ENCODE data around the gene PFKL. TPM values are rescaled to one million over a fixed set of nuclear protein-coding genes. Genes with fewer than 3 reads are reported as not detected.
"Not testable (repeated sequence)": the region's sequence is repeated elsewhere in the genome, so short reads cannot be mapped to it uniquely, and the experiment has no call there.

PFKL gene
- polyA plus RNA-seq, 2 donors, result 85.7 to 96.4 TPM

- no peaks in the 10 kb centered on the region for H3K4me1 ChIP-seq (ENCODE audit: control insufficient read depth in 2 of 2, insufficient read depth in 2 of 2, low read length in 1 of 2)
- H3K4me3 ChIP-seq (ENCODE audit: low read depth in 1 of 2, low read length in 2 of 2), result no peak overlapping the region
- H3K9me3 ChIP-seq (ENCODE audit: control insufficient read depth in 2 of 2, insufficient read depth in 1 of 2, low read depth in 1 of 2, low read length in 1 of 2), result no peaks in the 10 kb centered on the region
- H3K27me3 ChIP-seq (ENCODE audit: control insufficient read depth in 1 of 2, insufficient read depth in 2 of 2, low read length in 2 of 2), result no peaks in the 10 kb centered on the region
- H3K36me3 ChIP-seq (ENCODE audit: control insufficient read depth in 2 of 2, insufficient read depth in 2 of 2, low read length in 1 of 2), result no peaks in the 10 kb centered on the region
- H3K27ac ChIP-seq (ENCODE audit: low read depth in 2 of 2, low read length in 1 of 2), result no peak overlapping the region
- 67 to 68% methylated on average over 5 of the region's 5 CpGs for WGBS, 2 donors
Observed at GRCh38 chr21:44275041-44275440, 24.8 kb upstream of the PFKL start.

GRCh38 chr21:44279354-44280260, 20.2 kb upstream of the PFKL start:
- Histone ChIP-seq H3K36me3 (ENCODE audit: control insufficient read depth in 2 of 2, insufficient read depth in 2 of 2, low read length in 1 of 2) (no peaks in the 10 kb centered on the region), H3K4me1 (ENCODE audit: control insufficient read depth in 2 of 2, insufficient read depth in 2 of 2, low read length in 1 of 2) (no peaks in the 10 kb centered on the region), H3K27ac (ENCODE audit: low read depth in 2 of 2, low read length in 1 of 2) (no peak overlapping the region), H3K9me3 (ENCODE audit: control insufficient read depth in 2 of 2, insufficient read depth in 1 of 2, low read depth in 1 of 2, low read length in 1 of 2) (no peaks in the 10 kb centered on the region), H3K27me3 (ENCODE audit: control insufficient read depth in 1 of 2, insufficient read depth in 2 of 2, low read length in 2 of 2) (no peaks in the 10 kb centered on the region), H3K4me3 (ENCODE audit: low read depth in 1 of 2, low read length in 2 of 2) (no peak overlapping the region)
- WGBS, 2 donors, result 83 to 85% methylated on average over 19 of the region's 19 CpGs

GRCh38 chr21:44281801-44282200, 18.1 kb upstream of the PFKL start:
- H3K4me3 ChIP-seq (ENCODE audit: low read depth in 1 of 2, low read length in 2 of 2), result no peak overlapping the region
- WGBS, 2 donors, result 92 to 94% methylated on average over 9 of the region's 9 CpGs
- no peaks in the 10 kb centered on the region for H3K27me3 ChIP-seq (ENCODE audit: control insufficient read depth in 1 of 2, insufficient read depth in 2 of 2, low read length in 2 of 2)
- H3K36me3 ChIP-seq (ENCODE audit: control insufficient read depth in 2 of 2, insufficient read depth in 2 of 2, low read length in 1 of 2), result no peaks in the 10 kb centered on the region
- H3K4me1 ChIP-seq (ENCODE audit: control insufficient read depth in 2 of 2, insufficient read depth in 2 of 2, low read length in 1 of 2), result peaks cover 0 to 5% of the 10 kb centered on the region in 2 donors
- H3K9me3 ChIP-seq (ENCODE audit: control insufficient read depth in 2 of 2, insufficient read depth in 1 of 2, low read depth in 1 of 2, low read length in 1 of 2), result no peaks in the 10 kb centered on the region
- no peak overlapping the region for H3K27ac ChIP-seq (ENCODE audit: low read depth in 2 of 2, low read length in 1 of 2)

GRCh38 chr21:44282370-44282769, 17.5 kb upstream of the PFKL start:
- Histone ChIP-seq H3K27ac (ENCODE audit: low read depth in 2 of 2, low read length in 1 of 2) (no peak overlapping the region), H3K4me3 (ENCODE audit: low read depth in 1 of 2, low read length in 2 of 2) (no peak overlapping the region), H3K4me1 (ENCODE audit: control insufficient read depth in 2 of 2, insufficient read depth in 2 of 2, low read length in 1 of 2) (peaks cover 0 to 5% of the 10 kb centered on the region in 2 donors), H3K9me3 (ENCODE audit: control insufficient read depth in 2 of 2, insufficient read depth in 1 of 2, low read depth in 1 of 2, low read length in 1 of 2) (no peaks in the 10 kb centered on the region), H3K36me3 (ENCODE audit: control insufficient read depth in 2 of 2, insufficient read depth in 2 of 2, low read length in 1 of 2) (no peaks in the 10 kb centered on the region), H3K27me3 (ENCODE audit: control insufficient read depth in 1 of 2, insufficient read depth in 2 of 2, low read length in 2 of 2) (no peaks in the 10 kb centered on the region)
- 88 to 90% methylated on average over 9 of the region's 9 CpGs for WGBS, 2 donors

- H3K4me1 ChIP-seq (ENCODE audit: control insufficient read depth in 2 of 2, insufficient read depth in 2 of 2, low read length in 1 of 2); H3K4me3 ChIP-seq (ENCODE audit: low read depth in 1 of 2, low read length in 2 of 2); H3K36me3 ChIP-seq (ENCODE audit: control insufficient read depth in 2 of 2, insufficient read depth in 2 of 2, low read length in 1 of 2); H3K27me3 ChIP-seq (ENCODE audit: control insufficient read depth in 1 of 2, insufficient read depth in 2 of 2, low read length in 2 of 2); H3K9me3 ChIP-seq (ENCODE audit: control insufficient read depth in 2 of 2, insufficient read depth in 1 of 2, low read depth in 1 of 2, low read length in 1 of 2); H3K27ac ChIP-seq (ENCODE audit: low read depth in 2 of 2, low read length in 1 of 2): not testable (repeated sequence)
- WGBS, 2 donors, result 60 to 63% methylated on average over 11 of the region's 11 CpGs
Observed at GRCh38 chr21:44283211-44283785, 16.6 kb upstream of the PFKL start.

- Histone ChIP-seq H3K9me3 (ENCODE audit: control insufficient read depth in 2 of 2, insufficient read depth in 1 of 2, low read depth in 1 of 2, low read length in 1 of 2) (no peaks in the 10 kb centered on the region), H3K27ac (ENCODE audit: low read depth in 2 of 2, low read length in 1 of 2) (no peak overlapping the region), H3K4me1 (ENCODE audit: control insufficient read depth in 2 of 2, insufficient read depth in 2 of 2, low read length in 1 of 2) (peaks cover 0 to 5% of the 10 kb centered on the region in 2 donors), H3K27me3 (ENCODE audit: control insufficient read depth in 1 of 2, insufficient read depth in 2 of 2, low read length in 2 of 2) (no peaks in the 10 kb centered on the region), H3K4me3 (ENCODE audit: low read depth in 1 of 2, low read length in 2 of 2) (no peak overlapping the region), H3K36me3 (ENCODE audit: control insufficient read depth in 2 of 2, insufficient read depth in 2 of 2, low read length in 1 of 2) (no peaks in the 10 kb centered on the region)
- WGBS, 2 donors, result 80 to 82% methylated on average over 9 to 11 of the region's 11 CpGs
Observed at GRCh38 chr21:44283948-44284347, 15.9 kb upstream of the PFKL start.

GRCh38 chr21:44285138-44285992, 14.5 kb upstream of the PFKL start, which contains the start of gene AIRE:
Gene AIRE (plus strand): TSS chr21:44285876. CDS start chr21:44286007, 131 bp downstream.
- WGBS, 2 donors, result 31% methylated on average over 44 to 56 of the region's 56 CpGs
- no peaks in the 10 kb centered on the region for H3K36me3 ChIP-seq (ENCODE audit: control insufficient read depth in 2 of 2, insufficient read depth in 2 of 2, low read length in 1 of 2)

GRCh38 chr21:44286086-44286715, 13.7 kb upstream of the PFKL start:
- 50 to 51% methylated on average over 18 to 21 of the region's 21 CpGs for WGBS, 2 donors
- Histone ChIP-seq H3K27me3 (ENCODE audit: control insufficient read depth in 1 of 2, insufficient read depth in 2 of 2, low read length in 2 of 2) (no peaks in the 10 kb centered on the region), H3K4me3 (ENCODE audit: low read depth in 1 of 2, low read length in 2 of 2) (no peak overlapping the region)

More at GRCh38 chr21:44285138-44285992, 14.5 kb upstream of the PFKL start, which contains the start of gene AIRE:
- H3K27ac ChIP-seq (ENCODE audit: low read depth in 2 of 2, low read length in 1 of 2), result no peak within 1 kb of the TSS
- peaks cover 0 to 5% of the 10 kb centered on the region in 2 donors for H3K4me1 ChIP-seq (ENCODE audit: control insufficient read depth in 2 of 2, insufficient read depth in 2 of 2, low read length in 1 of 2)
- no peak within 1 kb of the TSS for H3K4me3 ChIP-seq (ENCODE audit: low read depth in 1 of 2, low read length in 2 of 2)
- H3K27me3 ChIP-seq (ENCODE audit: control insufficient read depth in 1 of 2, insufficient read depth in 2 of 2, low read length in 2 of 2), result no peaks in the 10 kb centered on the region
- no peaks in the 10 kb centered on the region for H3K9me3 ChIP-seq (ENCODE audit: control insufficient read depth in 2 of 2, insufficient read depth in 1 of 2, low read depth in 1 of 2, low read length in 1 of 2)

More at GRCh38 chr21:44286086-44286715, 13.7 kb upstream of the PFKL start:
- no peaks in the 10 kb centered on the region for H3K9me3 ChIP-seq (ENCODE audit: control insufficient read depth in 2 of 2, insufficient read depth in 1 of 2, low read depth in 1 of 2, low read length in 1 of 2)
- H3K4me1 ChIP-seq (ENCODE audit: control insufficient read depth in 2 of 2, insufficient read depth in 2 of 2, low read length in 1 of 2), result peaks cover 0 to 5% of the 10 kb centered on the region in 2 donors
- H3K36me3 ChIP-seq (ENCODE audit: control insufficient read depth in 2 of 2, insufficient read depth in 2 of 2, low read length in 1 of 2), result no peaks in the 10 kb centered on the region
- H3K27ac ChIP-seq (ENCODE audit: low read depth in 2 of 2, low read length in 1 of 2), result no peak overlapping the region

All from esophagus (tissue), 2 donors.